SK-N-MC (cell line): ENCODE data around the gene ZNF273.

ENCODE experiments used
- EZH2 ChIP-seq: fragments of 200-600 bp; sonication (generic); IDR thresholded peaks from one replicate; pipeline ENCODE4 v1.6.1; 2017; ENCODE audit warnings: antibody characterized with exemption
- POLR2AphosphoS5 ChIP-seq: IDR thresholded peaks from 2 replicates; pipeline ENCODE4 v1.6.1; 2012; ENCODE audit warnings: mild to moderate bottlenecking, low read depth, low read length, borderline replicate concordance

- no peak for TF ChIP-seq EZH2
- TF ChIP-seq POLR2AphosphoS5, result no peak
Measured at GRCh38 chr7:64867863-64868440, 35.1 kb upstream of the ZNF273 start.
